ENCODE measurements around the gene CAND2. TPM values are rescaled to one million over a fixed set of nuclear protein-coding genes. Genes with fewer than 3 reads are reported as not detected.
A peak's percentile ranks its signal among the peaks of the same experiment; 100 is the strongest.

Gene CAND2
- total RNA-seq, 1 donor from 2014 or later, result 2.6 TPM

GRCh38 chr3:12810013-12810780 lies 13.7 kb downstream of the CAND2 start:
- peak overlapping the region; percentile 50 for H3K4me3 ChIP-seq (ENCODE audit: low read depth, low read length)
- no peaks in the 10 kb centered on the region for H3K36me3 ChIP-seq (ENCODE audit: control insufficient read depth, insufficient read depth, low read length)
- DNase-seq (ENCODE audit: low read depth), result peak; percentile 48
- TF ChIP-seq, protein P1, sequence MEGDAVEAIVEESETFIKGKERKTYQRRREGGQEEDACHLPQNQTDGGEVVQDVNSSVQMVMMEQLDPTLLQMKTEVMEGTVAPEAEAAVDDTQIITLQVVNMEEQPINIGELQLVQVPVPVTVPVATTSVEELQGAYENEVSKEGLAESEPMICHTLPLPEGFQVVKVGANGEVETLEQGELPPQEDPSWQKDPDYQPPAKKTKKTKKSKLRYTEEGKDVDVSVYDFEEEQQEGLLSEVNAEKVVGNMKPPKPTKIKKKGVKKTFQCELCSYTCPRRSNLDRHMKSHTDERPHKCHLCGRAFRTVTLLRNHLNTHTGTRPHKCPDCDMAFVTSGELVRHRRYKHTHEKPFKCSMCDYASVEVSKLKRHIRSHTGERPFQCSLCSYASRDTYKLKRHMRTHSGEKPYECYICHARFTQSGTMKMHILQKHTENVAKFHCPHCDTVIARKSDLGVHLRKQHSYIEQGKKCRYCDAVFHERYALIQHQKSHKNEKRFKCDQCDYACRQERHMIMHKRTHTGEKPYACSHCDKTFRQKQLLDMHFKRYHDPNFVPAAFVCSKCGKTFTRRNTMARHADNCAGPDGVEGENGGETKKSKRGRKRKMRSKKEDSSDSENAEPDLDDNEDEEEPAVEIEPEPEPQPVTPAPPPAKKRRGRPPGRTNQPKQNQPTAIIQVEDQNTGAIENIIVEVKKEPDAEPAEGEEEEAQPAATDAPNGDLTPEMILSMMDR (IDR thresholded peaks at IDR 0.05; ENCODE audit: insufficient read depth, low read length, poor library complexity, severe bottlenecking), result peak; percentile 41
- no peaks in the 10 kb centered on the region for H3K27me3 ChIP-seq (ENCODE audit: control insufficient read depth, insufficient read depth, low read length)

DNA sequence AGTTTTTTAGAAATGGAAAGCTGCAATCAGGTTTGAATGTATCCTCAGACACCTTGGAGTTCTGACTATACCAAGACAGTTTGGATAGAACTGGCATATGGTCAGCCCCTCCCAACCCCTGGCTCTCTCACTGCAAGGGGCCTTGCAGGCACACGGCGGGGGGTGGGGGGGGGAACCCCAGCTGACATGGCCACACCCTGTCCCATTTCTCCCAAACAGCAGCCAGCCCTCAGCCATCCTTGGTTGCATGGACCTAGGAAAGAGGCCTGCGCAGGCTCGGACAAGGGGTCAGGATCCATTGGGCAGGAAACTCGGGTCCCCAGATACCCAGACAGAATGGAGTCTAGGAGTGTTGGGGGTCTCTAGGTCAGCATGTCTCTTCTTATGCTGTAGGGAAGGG lies 14.5 kb downstream of the CAND2 start:
- no peaks in the 10 kb centered on the region for H3K27me3 ChIP-seq (ENCODE audit: control insufficient read depth, insufficient read depth, low read length)
- TF ChIP-seq, protein P1 (IDR thresholded peaks at IDR 0.05; ENCODE audit: insufficient read depth, low read length, poor library complexity, severe bottlenecking), result no peak
- no peak for DNase-seq (ENCODE audit: low read depth)
- H3K36me3 ChIP-seq (ENCODE audit: control insufficient read depth, insufficient read depth, low read length), result no peaks in the 10 kb centered on the region
- H3K4me3 ChIP-seq (ENCODE audit: low read depth, low read length), result no peak overlapping the region

DNA sequence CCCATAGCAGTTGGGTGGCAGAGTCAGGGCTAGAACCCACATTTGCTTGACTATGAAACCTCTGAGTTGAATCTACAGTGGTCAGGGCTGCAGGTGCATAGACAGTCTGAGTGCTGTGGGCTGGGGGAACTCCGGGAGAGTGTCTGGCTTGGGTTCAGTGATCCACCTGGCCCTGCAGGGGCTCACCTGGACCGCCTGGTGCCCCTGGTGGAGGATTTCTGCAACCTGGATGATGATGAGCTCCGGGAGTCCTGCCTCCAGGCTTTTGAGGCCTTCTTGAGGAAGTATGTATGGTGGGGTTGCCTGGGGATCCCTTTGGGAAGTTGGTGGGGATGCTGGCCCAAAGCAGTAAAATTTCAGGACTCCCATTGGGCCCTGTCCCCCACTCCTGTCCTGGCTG lies 16.3 kb downstream of the CAND2 start:
- no peak for DNase-seq (ENCODE audit: low read depth)
- Histone ChIP-seq H3K4me3 (ENCODE audit: low read depth, low read length) (no peak overlapping the region), H3K27me3 (ENCODE audit: control insufficient read depth, insufficient read depth, low read length) (no peaks in the 10 kb centered on the region), H3K36me3 (ENCODE audit: control insufficient read depth, insufficient read depth, low read length) (no peaks in the 10 kb centered on the region)
- TF ChIP-seq, protein P1 (IDR thresholded peaks at IDR 0.05; ENCODE audit: insufficient read depth, low read length, poor library complexity, severe bottlenecking), result no peak

GRCh38 chr3:12813967-12814366 lies 17.5 kb downstream of the CAND2 start:
- H3K36me3 ChIP-seq (ENCODE audit: control insufficient read depth, insufficient read depth, low read length), result no peaks in the 10 kb centered on the region
- TF ChIP-seq, protein P1 (IDR thresholded peaks at IDR 0.05; ENCODE audit: insufficient read depth, low read length, poor library complexity, severe bottlenecking), result no peak
- H3K27me3 ChIP-seq (ENCODE audit: control insufficient read depth, insufficient read depth, low read length), result no peaks in the 10 kb centered on the region
- DNase-seq (ENCODE audit: low read depth), result no peak
- no peak overlapping the region for H3K4me3 ChIP-seq (ENCODE audit: low read depth, low read length)

DNA sequence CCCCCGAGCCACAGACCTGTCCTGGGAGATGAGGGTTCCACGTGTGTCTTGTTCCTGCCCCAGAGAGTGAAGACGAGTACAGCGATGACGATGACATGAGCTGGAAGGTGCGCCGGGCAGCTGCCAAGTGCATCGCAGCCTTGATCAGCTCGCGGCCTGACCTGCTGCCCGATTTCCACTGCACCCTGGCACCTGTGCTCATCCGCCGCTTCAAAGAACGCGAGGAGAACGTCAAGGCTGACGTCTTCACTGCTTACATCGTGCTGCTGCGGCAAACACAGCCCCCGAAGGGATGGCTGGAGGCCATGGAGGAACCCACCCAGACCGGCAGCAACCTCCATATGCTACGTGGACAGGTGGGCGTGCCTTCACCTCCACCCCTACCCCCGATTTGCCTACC lies 18.6 kb downstream of the CAND2 start:
- Histone ChIP-seq H3K36me3 (ENCODE audit: control insufficient read depth, insufficient read depth, low read length) (no peaks in the 10 kb centered on the region), H3K27me3 (ENCODE audit: control insufficient read depth, insufficient read depth, low read length) (no peaks in the 10 kb centered on the region), H3K4me3 (ENCODE audit: low read depth, low read length) (no peak overlapping the region)
- no peak for DNase-seq (ENCODE audit: low read depth)
- TF ChIP-seq, protein P1 (IDR thresholded peaks at IDR 0.05; ENCODE audit: insufficient read depth, low read length, poor library complexity, severe bottlenecking), result no peak

- no peak for DNase-seq (ENCODE audit: low read depth)
- no peaks in the 10 kb centered on the region for H3K27me3 ChIP-seq (ENCODE audit: control insufficient read depth, insufficient read depth, low read length)
- no peaks in the 10 kb centered on the region for H3K36me3 ChIP-seq (ENCODE audit: control insufficient read depth, insufficient read depth, low read length)
- H3K4me3 ChIP-seq (ENCODE audit: low read depth, low read length), result no peak overlapping the region
- TF ChIP-seq, protein P1 (IDR thresholded peaks at IDR 0.05; ENCODE audit: insufficient read depth, low read length, poor library complexity, severe bottlenecking), result no peak
Measured at GRCh38 chr3:12815719-12816118, 19.2 kb downstream of the CAND2 start.
